WTC11 (cell line): Measurements from ENCODE around the gene ZNF200. TPM values are rescaled to one million over a fixed set of nuclear protein-coding genes. Genes with fewer than 3 reads are reported as not detected.

Experiments used
- ATAC-seq: fragments of 200-7000 bp; cut with Tn5 transposase; 2 replicates; pipeline ENCODE4 v1.10.0; 2021; ENCODE audit warnings: mild to moderate bottlenecking, moderate library complexity
- CTCF ChIA-PET: fragments of 300-600 bp; sonication (Branson Sonifier 250); formaldehyde crosslinking; loops from one replicate; lab custom pipeline; 2021; ENCODE audit warnings: antibody characterized with exemption; lab: Charles Lee
- POLR2A ChIA-PET: fragments of 350-600 bp; sonication (Branson Sonifier 250); formaldehyde crosslinking; loops from one replicate; lab custom pipeline; 2021; ENCODE audit warnings: antibody characterized with exemption; lab: Charles Lee
- DNase-seq: peaks from one replicate; pipeline ENCODE4 v3.0.0; 2021; ENCODE audit warnings: low spot score
- H3K27ac Mint-ChIP-seq: 2 replicates; pipeline ENCODE4 v1.8.0; 2021; ENCODE audit warnings: mixed read lengths
- H3K27me3 Mint-ChIP-seq: 2 replicates; pipeline ENCODE4 v1.8.0; 2021; ENCODE audit warnings: low read depth, mild to moderate bottlenecking, moderate library complexity, mixed read lengths
- H3K36me3 Mint-ChIP-seq: 2 replicates; pipeline ENCODE4 v1.8.0; 2021; ENCODE audit warnings: mixed read lengths
- H3K4me1 Mint-ChIP-seq: 2 replicates; pipeline ENCODE4 v1.8.0; 2022; ENCODE audit warnings: mixed read lengths
- H3K4me3 Mint-ChIP-seq: 2 replicates; pipeline ENCODE4 v1.8.0; 2021; ENCODE audit warnings: mild to moderate bottlenecking, moderate library complexity, mixed read lengths
- H3K9me3 Mint-ChIP-seq: 2 replicates; pipeline ENCODE4 v1.8.0; 2021; ENCODE audit warnings: mixed read lengths
- ARID4B ChIP-seq: sonication (generic); formaldehyde crosslinking; IDR thresholded peaks from 2 replicates; pipeline ENCODE4 v1.8.0; 2023; ENCODE audit warnings: missing genetic modification reagents, mild to moderate bottlenecking, borderline replicate concordance
- ATF3 ChIP-seq: sonication (generic); formaldehyde crosslinking; conservative IDR thresholded peaks from 2 replicates; pipeline ENCODE4 v1.8.1; 2022; ENCODE audit warnings: mild to moderate bottlenecking, missing genetic modification reagents
- E2F1 ChIP-seq: sonication (generic); formaldehyde crosslinking; IDR thresholded peaks from 2 replicates; pipeline ENCODE4 v1.8.0; 2022; ENCODE audit warnings: mild to moderate bottlenecking, missing genetic modification reagents
- E2F5 ChIP-seq: sonication (generic); formaldehyde crosslinking; IDR thresholded peaks from 2 replicates; pipeline ENCODE4 v1.8.1; 2022; ENCODE audit warnings: mild to moderate bottlenecking, moderate library complexity, missing genetic modification reagents
- FOXP1 ChIP-seq: sonication (generic); formaldehyde crosslinking; IDR thresholded peaks from 2 replicates; pipeline ENCODE4 v1.8.0; 2022; ENCODE audit warnings: missing genetic modification reagents, mild to moderate bottlenecking, moderate library complexity, borderline replicate concordance
- GABPB1 ChIP-seq: sonication (generic); formaldehyde crosslinking; IDR thresholded peaks from 2 replicates; pipeline ENCODE4 v1.8.1; 2023; ENCODE audit warnings: mild to moderate bottlenecking, missing genetic modification reagents
- GRHL2 ChIP-seq: fragments of 250-450 bp; sonication (Bioruptor Pico); IDR thresholded peaks from 2 replicates; pipeline ENCODE4 v1.8.0; 2022; ENCODE audit warnings: mild to moderate bottlenecking, moderate library complexity; ENCODE audit not compliant: insufficient replicate concordance, severe bottlenecking
- GTF2I ChIP-seq: fragments of 250-450 bp; sonication (Bioruptor Pico); conservative IDR thresholded peaks from 2 replicates; pipeline ENCODE4 v1.4.0; 2021; ENCODE audit warnings: mild to moderate bottlenecking
- HMGXB4 ChIP-seq: sonication (generic); formaldehyde crosslinking; IDR thresholded peaks from 2 replicates; pipeline ENCODE4 v1.8.1; 2023; ENCODE audit warnings: mild to moderate bottlenecking, moderate library complexity, missing genetic modification reagents
- IRF2 ChIP-seq: sonication (generic); formaldehyde crosslinking; IDR thresholded peaks from 2 replicates; pipeline ENCODE4 v1.8.0; 2022; ENCODE audit warnings: low read depth, missing genetic modification reagents, borderline replicate concordance
- JUN ChIP-seq: sonication (generic); formaldehyde crosslinking; IDR thresholded peaks from 2 replicates; pipeline ENCODE4 v1.8.0; 2023; ENCODE audit warnings: mild to moderate bottlenecking, missing genetic modification reagents
- MAX ChIP-seq: sonication (generic); formaldehyde crosslinking; IDR thresholded peaks from 2 replicates; pipeline ENCODE4 v1.8.0; 2022; ENCODE audit warnings: mild to moderate bottlenecking, missing genetic modification reagents
- MXD4 ChIP-seq: fragments of 250-450 bp; sonication (Bioruptor Pico); IDR thresholded peaks from 2 replicates; pipeline ENCODE4 v1.8.0; 2021; ENCODE audit warnings: mild to moderate bottlenecking, moderate library complexity, borderline replicate concordance
- NR2C2 ChIP-seq: sonication (generic); formaldehyde crosslinking; IDR thresholded peaks from 2 replicates; pipeline ENCODE4 v1.8.0; 2022; ENCODE audit warnings: mild to moderate bottlenecking, missing genetic modification reagents
- SMAD3 ChIP-seq: sonication (generic); formaldehyde crosslinking; IDR thresholded peaks from 2 replicates; pipeline ENCODE4 v1.8.0; 2022; ENCODE audit warnings: missing genetic modification reagents, mild to moderate bottlenecking, borderline replicate concordance
- SMAD4 ChIP-seq: sonication (generic); formaldehyde crosslinking; IDR thresholded peaks from 2 replicates; pipeline ENCODE4 v1.8.0; 2022; ENCODE audit warnings: mild to moderate bottlenecking, missing genetic modification reagents
- TEAD4 ChIP-seq: sonication (generic); formaldehyde crosslinking; IDR thresholded peaks from 2 replicates; pipeline ENCODE4 v1.8.0; 2022; ENCODE audit warnings: mild to moderate bottlenecking, missing genetic modification reagents
- USF1 ChIP-seq: sonication (generic); formaldehyde crosslinking; IDR thresholded peaks from 2 replicates; pipeline ENCODE4 v1.8.0; 2022; ENCODE audit warnings: mild to moderate bottlenecking, missing genetic modification reagents
- ZBTB21 ChIP-seq: sonication (generic); formaldehyde crosslinking; IDR thresholded peaks from 2 replicates; pipeline ENCODE4 v1.8.1; 2023; ENCODE audit warnings: mild to moderate bottlenecking, missing genetic modification reagents, borderline replicate concordance
- ZBTB43 ChIP-seq: sonication (generic); formaldehyde crosslinking; IDR thresholded peaks from 2 replicates; pipeline ENCODE4 v1.8.1; 2023; ENCODE audit warnings: mild to moderate bottlenecking, missing genetic modification reagents
- ZMAT4 ChIP-seq: fragments of 250-450 bp; sonication (Bioruptor Pico); IDR thresholded peaks from 2 replicates; pipeline ENCODE4 v1.9.0; 2021; ENCODE audit warnings: mild to moderate bottlenecking
- ZNF121 ChIP-seq: sonication (generic); formaldehyde crosslinking; IDR thresholded peaks from 2 replicates; pipeline ENCODE4 v1.8.0; 2023; ENCODE audit warnings: missing genetic modification reagents
- ZNF232 ChIP-seq: sonication (generic); formaldehyde crosslinking; IDR thresholded peaks from 2 replicates; pipeline ENCODE4 v1.8.0; 2022; ENCODE audit warnings: mild to moderate bottlenecking, missing genetic modification reagents
- ZNF263 ChIP-seq: sonication (generic); formaldehyde crosslinking; IDR thresholded peaks from 2 replicates; pipeline ENCODE4 v1.8.1; 2022; ENCODE audit warnings: low read depth, mild to moderate bottlenecking, moderate library complexity, missing genetic modification reagents
- total RNA-seq: library from RNA; stranded (reverse); gene quantifications from 3 replicates; pipeline ENCODE4 v1.2.3, GENCODE V29; 2021

ZNF200 gene
- total RNA-seq, 1 experiment from 2014 or later: 9.7 TPM

- Mint-ChIP-seq H3K4me3 (peak overlapping the region; percentile 77), H3K27ac (peak overlapping the region; percentile 56; the same call in 1 of the 2 replicates), H3K4me1 (peaks cover 6% of the 10 kb centered on the region; the same call in 1 of the 2 replicates), H3K27me3 (peaks cover 58% of the 10 kb centered on the region), H3K36me3 (no peaks in the 10 kb centered on the region), H3K9me3 (peaks cover 23% of the 10 kb centered on the region)
- POLR2A ChIA-PET: interaction anchor here (0.6 kb wide), 1 partner anchor 43 kb away, joined by 4 read pairs; no protein-coding TSS in a partner anchor
- DNase-seq (peak; percentile 97), ATAC-seq (peak; percentile 98)
- CTCF ChIA-PET: interaction anchor here (0.6 to 1.4 kb wide), 6 partner anchors 15 to 205 kb away, joined by 3 to 5 read pairs (median 4); partner anchors contain the start of gene ZNF263
- peak; percentile 97 for TF ChIP-seq ARID4B
- peak; percentile 73 for TF ChIP-seq NR2C2
- no peak for TF ChIP-seq ZNF263 (CRISPR knock-in tag)
- no peak for TF ChIP-seq MXD4 (CRISPR knock-in tag)
- TF ChIP-seq GABPB1 (CRISPR knock-in tag): 0 out of 2 replicates have a peak, but pooled peaks have one; percentile 60
- TF ChIP-seq MAX (CRISPR knock-in tag): peak; percentile 95
- TF ChIP-seq HMGXB4: 0 out of 2 replicates have a peak, but pooled peaks have one; percentile 39
- peak; percentile 76; the same call in 1 of the 2 replicates for TF ChIP-seq SMAD3 (CRISPR knock-in tag)
- TF ChIP-seq ATF3 (CRISPR knock-in tag): no peak
- TF ChIP-seq IRF2 (CRISPR knock-in tag): no peak
- TF ChIP-seq JUN (CRISPR knock-in tag): peak; percentile 19; the same call in 1 of the 2 replicates
- peak; percentile 82 for TF ChIP-seq USF1 (CRISPR knock-in tag)
- TF ChIP-seq SMAD4: peak; percentile 76; the same call in 1 of the 2 replicates
- peak; percentile 45 for TF ChIP-seq FOXP1 (CRISPR knock-in tag)
- no peak for TF ChIP-seq GTF2I (CRISPR knock-in tag)
- peak; percentile 75; the same call in 1 of the 2 replicates for TF ChIP-seq ZNF232
- no peak for TF ChIP-seq GRHL2 (CRISPR knock-in tag)
- TF ChIP-seq ZBTB21 (CRISPR knock-in tag): peak; percentile 13; the same call in 1 of the 2 replicates
- no peak; the same call in 1 of the 2 replicates for TF ChIP-seq E2F1 (CRISPR knock-in tag)
- TF ChIP-seq ZBTB43 (CRISPR knock-in tag): peak; percentile 86
- peak; percentile 77; the same call in 1 of the 2 replicates for TF ChIP-seq ZNF121 (CRISPR knock-in tag)
- TF ChIP-seq TEAD4 (CRISPR knock-in tag): 0 out of 2 replicates have a peak, but pooled peaks have one; percentile 14
- TF ChIP-seq E2F5 (CRISPR knock-in tag): peak; percentile 78; the same call in 1 of the 2 replicates
- no peak for TF ChIP-seq ZMAT4 (CRISPR knock-in tag)
Measured at GRCh38 chr16:3264137-3265036, 29.4 kb upstream of the ZNF200 start.
